ENCODE measurements around the gene PTPRJ. TPM values are rescaled to one million over a fixed set of nuclear protein-coding genes. Genes with fewer than 3 reads are reported as not detected.
"Not testable (repeated sequence)": the region's sequence is repeated elsewhere in the genome, so short reads cannot be mapped to it uniquely, and the experiment has no call there.

PTPRJ gene
- total RNA-seq, 1 experiment from 2014 or later, result 11.9 TPM

- DNase-seq (ENCODE audit: low read depth), result no peak
Observed at GRCh38 chr11:48148749-48149148, 168.4 kb downstream of the PTPRJ start.

- no peak for DNase-seq (ENCODE audit: low read depth)
Observed at GRCh38 chr11:48150213-48150612, 169.9 kb downstream of the PTPRJ start.

- DNase-seq (ENCODE audit: low read depth), result peak; percentile 42
Observed at GRCh38 chr11:48154151-48154550, 173.8 kb downstream of the PTPRJ start.

GRCh38 chr11:48161951-48162884 is 181.9 kb downstream of the PTPRJ start:
- no peak for DNase-seq (ENCODE audit: low read depth)

DNA sequence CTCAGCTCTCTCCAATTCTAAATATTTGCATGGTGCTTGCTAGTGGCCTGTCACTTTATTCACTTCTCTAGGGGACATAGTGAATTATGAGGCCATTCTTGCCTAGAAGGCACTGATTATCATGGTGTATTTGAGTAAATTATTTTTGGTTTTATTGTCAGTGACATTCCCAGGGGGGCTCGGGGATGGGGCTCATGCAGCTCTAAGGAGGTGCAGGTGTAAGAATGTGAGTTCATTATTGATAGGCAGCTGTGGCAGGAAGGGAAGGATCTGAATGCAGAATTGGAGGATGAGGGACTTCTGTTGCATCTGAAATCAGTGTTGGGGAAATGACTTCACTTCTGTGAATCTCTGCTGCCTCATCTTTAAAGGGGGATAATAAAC is 182.5 kb downstream of the PTPRJ start:
- DNase-seq (ENCODE audit: low read depth), result no peak

GRCh38 chr11:48163360-48164100 is 183.2 kb downstream of the PTPRJ start:
- no peak for DNase-seq (ENCODE audit: low read depth)

GRCh38 chr11:48164836-48165235 is 184.5 kb downstream of the PTPRJ start:
- no peak for DNase-seq (ENCODE audit: low read depth)

- DNase-seq (ENCODE audit: low read depth), result no peak
Observed at GRCh38 chr11:48165426-48165825, 185.1 kb downstream of the PTPRJ start.

GRCh38 chr11:48167380-48167779 is 187.0 kb downstream of the PTPRJ start:
- DNase-seq (ENCODE audit: low read depth), result no peak

DNA sequence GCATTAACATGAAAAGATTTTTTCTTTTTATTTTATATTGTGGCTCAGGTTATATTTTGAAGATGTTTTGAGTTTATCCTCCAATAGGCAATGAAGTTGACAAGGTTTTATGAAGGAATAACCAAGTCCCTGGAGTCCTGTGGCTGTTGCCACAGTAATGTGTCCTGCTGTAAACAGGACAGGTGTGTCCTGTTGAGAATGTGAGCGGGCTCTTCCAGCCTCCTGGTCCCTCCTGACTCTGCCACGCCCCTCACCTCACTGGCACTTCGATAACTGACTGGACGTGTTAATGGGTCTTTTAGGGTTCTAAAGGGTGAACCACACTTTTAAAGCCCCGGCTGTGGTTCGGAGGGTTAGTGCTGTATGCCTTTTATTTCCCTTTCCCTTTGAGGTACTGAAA is 188.5 kb downstream of the PTPRJ start:
- DNase-seq (ENCODE audit: low read depth), result no peak

DNA sequence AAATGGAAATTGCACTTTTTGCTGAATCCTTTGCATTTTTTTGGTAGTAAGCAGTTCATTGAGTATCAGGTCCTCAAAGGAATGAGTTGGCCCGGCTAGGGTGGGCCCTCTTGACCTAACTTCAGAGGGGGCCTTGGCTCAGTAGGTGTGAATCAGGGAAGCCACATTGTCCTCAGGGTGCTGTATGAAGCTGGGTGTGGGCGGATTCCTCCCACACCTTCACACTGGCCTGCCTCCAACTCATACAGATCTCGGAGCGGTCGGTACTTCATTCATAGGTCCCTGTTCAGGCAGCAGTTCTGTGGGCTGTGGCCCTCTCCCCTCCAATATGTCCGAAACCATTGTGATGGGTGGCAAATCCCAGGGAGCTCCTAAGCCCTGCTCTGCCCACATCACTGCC is 188.9 kb downstream of the PTPRJ start:
- DNase-seq (ENCODE audit: low read depth), result no peak

DNA sequence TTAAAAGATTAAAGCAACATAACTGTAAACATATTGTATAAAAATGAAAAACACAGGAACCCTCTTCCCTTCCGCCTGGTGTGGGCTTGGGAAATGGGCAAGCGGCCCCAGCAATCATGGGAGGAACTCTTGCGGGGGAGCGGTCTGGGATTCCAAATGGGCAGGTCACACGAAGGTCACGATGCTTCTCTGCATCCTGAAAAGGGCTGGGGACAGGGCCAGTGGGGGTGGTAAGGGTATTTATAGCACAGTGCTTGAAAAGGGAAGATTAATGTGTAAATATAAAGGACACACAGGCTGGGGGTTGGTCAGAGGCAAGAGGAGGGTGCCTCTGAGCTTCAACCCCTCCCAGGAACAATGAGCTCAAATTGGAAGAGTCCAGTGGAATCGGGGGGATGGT is 189.4 kb downstream of the PTPRJ start:
- DNase-seq (ENCODE audit: low read depth), result no peak

DNA sequence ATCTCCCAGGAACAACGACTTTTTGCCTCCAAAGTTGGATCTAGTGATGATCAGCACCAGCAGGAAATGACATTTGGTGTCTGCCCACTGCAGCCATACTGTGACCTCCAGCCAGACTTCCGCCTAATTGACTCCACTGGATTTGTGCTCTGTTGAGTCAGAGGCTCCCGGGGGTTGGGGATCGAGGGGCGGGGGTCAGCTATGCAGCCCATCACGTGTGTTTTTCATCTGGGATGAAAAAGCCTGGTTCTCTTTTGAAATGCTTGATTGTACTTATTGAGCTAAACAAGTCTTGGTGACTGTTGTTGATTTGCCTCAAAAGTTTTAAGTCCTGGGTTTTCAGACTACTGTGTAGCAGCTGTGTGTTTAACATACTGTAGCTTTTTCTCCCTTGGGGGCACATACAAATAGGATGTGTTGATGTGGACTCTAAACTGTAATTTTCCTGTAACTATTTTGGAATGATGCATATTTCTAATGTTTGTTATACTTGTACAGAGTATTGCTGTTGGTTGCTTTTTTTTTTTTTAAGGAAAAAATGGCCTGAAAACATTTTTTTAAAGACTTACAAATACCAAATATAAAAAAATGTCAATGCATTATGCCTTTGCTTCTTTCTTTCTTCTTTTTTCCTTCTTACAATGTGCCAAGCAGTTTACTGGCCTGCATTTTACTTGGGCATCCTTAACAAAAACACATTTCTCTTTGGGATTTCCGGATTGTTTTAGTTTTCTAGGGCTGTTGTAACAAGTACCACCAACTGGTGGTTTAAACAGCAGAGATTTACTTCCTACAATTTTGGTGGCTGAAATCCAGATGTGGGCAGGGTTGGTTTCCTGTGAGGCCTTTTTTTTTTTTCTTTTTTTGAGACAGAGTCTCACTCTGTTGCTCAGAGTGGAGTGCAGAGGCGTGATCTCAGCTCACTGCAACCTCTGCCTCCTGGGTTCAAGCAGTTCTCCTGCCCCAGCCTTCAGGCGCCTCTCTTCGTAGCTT is 190.2 kb downstream of the PTPRJ start:
- peak; percentile 25 for DNase-seq (ENCODE audit: low read depth)

DNA sequence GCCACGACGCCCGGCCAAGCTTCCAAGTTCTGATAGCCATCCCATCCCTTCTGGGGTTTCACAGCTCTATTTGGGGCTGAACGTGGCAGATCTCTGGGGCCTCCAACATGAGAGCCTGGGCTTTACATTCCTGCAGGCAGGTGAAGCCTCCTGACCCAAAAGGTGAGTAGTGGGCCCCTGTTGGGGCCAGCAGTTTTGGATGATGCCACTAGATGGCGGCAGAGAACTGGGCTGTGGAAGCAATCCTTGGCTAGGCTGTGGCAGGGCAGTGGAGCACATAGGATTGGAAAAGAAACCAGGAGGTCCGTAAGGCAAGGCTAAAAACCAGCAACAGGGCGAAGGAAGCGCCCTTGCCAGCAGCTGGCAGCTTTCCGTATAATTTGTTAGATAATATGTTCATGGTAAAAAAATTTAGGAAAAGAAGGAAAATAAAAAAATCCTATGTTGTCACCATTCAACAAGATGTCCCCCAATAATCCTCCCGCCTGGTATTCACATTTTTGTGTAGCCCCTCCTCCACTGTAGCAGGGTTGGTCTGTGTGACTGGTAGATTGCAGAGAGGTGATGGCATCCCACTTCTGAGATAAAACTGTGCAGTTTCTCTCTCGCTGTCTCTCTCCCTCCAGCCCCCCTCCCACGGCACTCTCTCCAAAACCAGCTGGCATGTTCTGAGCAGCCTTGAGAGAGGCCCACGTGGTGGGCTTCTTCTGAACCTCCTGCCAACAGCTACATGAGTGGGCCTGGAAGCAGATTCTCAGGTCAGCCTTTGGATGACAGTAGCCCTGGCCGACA is 192.7 kb downstream of the PTPRJ start:
- peak; percentile 54 for DNase-seq (ENCODE audit: low read depth)

DNA sequence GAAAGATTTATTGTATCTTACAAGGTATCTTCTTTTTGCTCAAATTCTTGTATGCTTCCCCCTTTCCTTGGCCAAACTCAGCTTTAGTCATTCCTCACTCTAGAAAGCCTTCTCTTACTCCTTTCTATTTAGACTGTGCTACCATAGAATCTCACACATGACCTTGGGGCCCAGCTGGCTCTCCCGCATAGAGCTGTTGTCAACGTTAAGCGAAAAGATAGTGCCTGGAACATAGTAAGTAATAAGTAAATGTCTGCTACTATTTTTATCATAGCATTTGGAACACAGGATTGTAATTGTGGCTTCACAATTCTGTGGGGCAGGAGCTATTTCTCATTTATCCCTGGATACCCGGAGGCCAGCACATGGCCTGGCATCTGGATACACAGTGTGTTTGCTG is 197.3 kb downstream of the PTPRJ start:
- no peak for DNase-seq (ENCODE audit: low read depth)

GRCh38 chr11:48180627-48181026 is 200.3 kb downstream of the PTPRJ start:
- DNase-seq (ENCODE audit: low read depth), result no peak

DNA sequence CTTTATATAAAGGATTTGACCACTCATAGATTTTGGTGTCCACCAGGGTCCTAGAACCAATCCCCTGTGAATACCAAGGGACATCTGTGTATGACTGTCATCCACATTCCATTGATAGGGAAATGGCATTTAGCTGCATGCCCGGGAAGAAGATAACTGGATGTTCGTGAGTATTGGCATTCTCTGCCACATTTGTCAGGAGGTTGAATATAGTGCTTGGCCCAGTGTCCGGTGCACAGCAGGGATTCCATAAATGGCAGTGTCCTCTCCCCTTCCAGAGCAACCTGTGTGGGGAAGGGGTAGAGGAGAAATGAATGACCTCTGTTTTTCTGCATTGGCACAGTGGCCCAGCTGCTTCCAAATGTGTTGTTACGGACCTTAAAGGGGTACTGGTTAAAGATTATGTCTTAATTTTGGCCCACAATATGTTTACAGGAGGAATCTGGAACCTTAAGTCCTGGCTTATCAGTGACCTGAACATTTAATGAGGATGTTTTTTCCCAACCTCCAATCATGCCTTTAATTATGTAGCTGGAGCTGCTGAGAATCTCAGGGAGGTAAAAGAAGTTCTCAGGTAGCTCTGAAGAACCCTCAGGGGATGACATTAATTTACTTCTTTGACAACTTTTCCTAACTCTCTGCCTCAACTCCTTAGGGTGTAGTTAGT is 202.6 kb downstream of the PTPRJ start:
- DNase-seq (ENCODE audit: low read depth), result no peak

- no peak for DNase-seq (ENCODE audit: low read depth)
Observed at GRCh38 chr11:48184452-48184851, 204.1 kb downstream of the PTPRJ start.

- not testable (repeated sequence) for DNase-seq (ENCODE audit: low read depth)
Observed at GRCh38 chr11:48190906-48191654, 210.7 kb downstream of the PTPRJ start.

All from HT1080 (cell line).